ENCODE data around the gene ENTPD2.

ENTPD2 gene

DNA sequence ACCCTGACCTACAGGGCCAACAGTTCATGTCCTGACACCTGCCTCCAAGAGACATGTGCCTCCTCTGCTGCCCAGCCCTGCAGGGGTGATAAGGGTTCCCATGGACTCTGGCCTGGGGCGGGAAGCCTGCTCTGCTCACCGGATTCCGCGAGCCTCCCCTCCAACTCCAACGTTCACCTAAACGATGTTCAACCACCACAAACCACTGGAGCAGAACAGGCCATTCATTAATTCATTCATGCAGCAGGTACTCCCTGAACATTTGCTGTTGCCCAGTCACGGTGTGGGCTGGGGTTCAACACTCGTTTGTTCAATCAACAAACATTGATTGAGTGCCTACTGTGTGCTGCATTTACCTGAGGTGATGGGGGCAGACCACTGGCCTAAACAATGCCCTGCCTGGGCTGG lies 20.1 kb upstream of the ENTPD2 start:
- no peak overlapping the region for H3K4me3 ChIP-seq (ENCODE audit: low read depth, low read length)
- no peak for TF ChIP-seq CTCF (IDR thresholded peaks at IDR 0.05; ENCODE audit: low read depth, low read length, missing control alignments)
- no peak for DNase-seq (ENCODE audit: low read depth)

GRCh38 chr9:137071282-137071681 lies 17.4 kb upstream of the ENTPD2 start:
- peak overlapping the region; percentile 77 for H3K4me3 ChIP-seq (ENCODE audit: low read depth, low read length)
- TF ChIP-seq CTCF (IDR thresholded peaks at IDR 0.05; ENCODE audit: low read depth, low read length, missing control alignments) = no peak
- DNase-seq (ENCODE audit: low read depth) = no peak

DNA sequence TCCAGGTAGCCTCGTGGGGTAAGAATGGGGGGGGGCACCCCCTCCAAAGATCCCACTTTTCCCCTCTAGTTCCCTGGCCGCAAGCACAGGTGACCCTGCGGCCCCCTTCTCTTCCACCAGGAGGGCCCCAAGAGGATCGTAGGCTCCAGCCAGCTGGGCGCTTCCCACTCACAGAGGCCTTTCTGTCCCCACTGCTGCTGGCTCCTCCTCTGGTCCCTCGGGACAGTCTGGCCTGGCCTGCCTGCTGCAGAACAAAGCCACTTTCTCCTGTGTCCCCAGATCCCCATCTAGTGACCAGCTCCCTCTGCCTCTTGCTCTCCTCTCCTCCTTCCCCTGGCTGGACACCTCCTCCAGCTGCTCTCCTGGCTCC lies 17.0 kb upstream of the ENTPD2 start:
- TF ChIP-seq CTCF (IDR thresholded peaks at IDR 0.05; ENCODE audit: low read depth, low read length, missing control alignments) = no peak
- H3K4me3 ChIP-seq (ENCODE audit: low read depth, low read length) = peak overlapping the region; percentile 77
- no peak for DNase-seq (ENCODE audit: low read depth)

- no peak for TF ChIP-seq CTCF (IDR thresholded peaks at IDR 0.05; ENCODE audit: low read depth, low read length, missing control alignments)
- H3K4me3 ChIP-seq (ENCODE audit: low read depth, low read length) = peak within 1 kb of the TSS; percentile 77
- peak; percentile 70 for DNase-seq (ENCODE audit: low read depth)
Observed at GRCh38 chr9:137070201-137070905, 16.5 kb upstream of the ENTPD2 start, which contains the start of gene SAPCD2. SAPCD2 (minus strand) TSS chr9:137070557; CDS start chr9:137070460, 97 bp downstream.

- no peak for DNase-seq (ENCODE audit: low read depth)
- TF ChIP-seq CTCF (IDR thresholded peaks at IDR 0.05; ENCODE audit: low read depth, low read length, missing control alignments) = no peak
- peak overlapping the region; percentile 77 for H3K4me3 ChIP-seq (ENCODE audit: low read depth, low read length)
Observed at GRCh38 chr9:137069508-137070091, 15.7 kb upstream of the ENTPD2 start.

- no peak for TF ChIP-seq CTCF (IDR thresholded peaks at IDR 0.05; ENCODE audit: low read depth, low read length, missing control alignments)
- no peak for DNase-seq (ENCODE audit: low read depth)
- H3K4me3 ChIP-seq (ENCODE audit: low read depth, low read length) = peak overlapping the region; percentile 77
Observed at GRCh38 chr9:137068539-137069507, 15.0 kb upstream of the ENTPD2 start.

All from GM12864 (cell line).